A549 (cell line): Measurements from ENCODE around the gene SIK3. TPM values are rescaled to one million over a fixed set of nuclear protein-coding genes. Genes with fewer than 3 reads are reported as not detected.

Experiments
- ATAC-seq, 2 experiments: fragments of 200-7000 bp in 1 of 2; fragments of >200 bp in 1 of 2; cut with Nextera tagmentation in 1 of 2; cut with Tn5 transposase in 1 of 2; 3 replicates each; pipeline versions ENCODE4 v1.8.0 to v1.9.1; 2018 to 2020; ENCODE audit warnings: mild to moderate bottlenecking in 1 of 2, moderate library complexity in 1 of 2
- CTCF ChIA-PET: fragments of 300-600 bp; sonication (Branson Sonifier 250); formaldehyde crosslinking; extraction: SDS; loops from one replicate; lab custom pipeline; 2021; ENCODE audit warnings: antibody characterized with exemption, inconsistent platforms; lab: Yijun Ruan, JAX
- POLR2A ChIA-PET: fragments of 350-600 bp; formaldehyde crosslinking; extraction: SDS; loops from one replicate; lab custom pipeline; 2021; ENCODE audit warnings: antibody characterized with exemption, inconsistent platforms; lab: Yijun Ruan, JAX
- DNase-seq, 2 experiments: peaks; one replicate each; pipeline versions ENCODE4 v3.0.0 to v3.0.0-alpha.2; 2011 to 2016; ENCODE audit warnings: low read depth in 1 of 2, low spot score in 1 of 2
- FAIRE-seq: peaks from 2 replicates; lab custom pipeline; 2011; peaks lifted over from hg19 to GRCh38; lab: Jason Lieb, UNC
- H3K27ac ChIP-seq, 2 experiments: fragments of >200 bp; sonication (Bioruptor Twin); formaldehyde crosslinking; 3 replicates each; pipeline ENCODE4 v1.5.1; 2016 to 2017
- H3K4me1 ChIP-seq: fragments of >200 bp; sonication (Bioruptor Twin); formaldehyde crosslinking; 3 replicates; pipeline ENCODE4 v1.6.1; 2016
- H3K4me2 ChIP-seq: fragments of >200 bp; sonication (Bioruptor Twin); formaldehyde crosslinking; 3 replicates; pipeline ENCODE4 v1.6.1; 2016
- H3K4me3 ChIP-seq: fragments of >200 bp; sonication (Bioruptor Twin); formaldehyde crosslinking; 3 replicates; pipeline ENCODE4 v1.5.1; 2016
- H3K9me3 ChIP-seq: fragments of >200 bp; sonication (Bioruptor Twin); formaldehyde crosslinking; 3 replicates; pipeline ENCODE4 v1.6.1; 2016
- BHLHE40 ChIP-seq: IDR thresholded peaks from 2 replicates; pipeline ENCODE4 v1.6.1; 2012; ENCODE audit warnings: low read depth, low read length, inconsistent platforms
- CHD2 ChIP-seq: fragments of 150-350 bp; IDR thresholded peaks from 2 replicates; pipeline ENCODE4 v1.6.1; 2014; ENCODE audit warnings: low read length; ENCODE audit not compliant: partially characterized antibody
- CHD4 ChIP-seq: fragments of 200-600 bp; sonication (generic); IDR thresholded peaks from 2 replicates; pipeline ENCODE4 v1.6.1; 2016; ENCODE audit warnings: antibody characterized with exemption, mild to moderate bottlenecking, borderline replicate concordance
- ESRRA ChIP-seq: fragments of 150-350 bp; IDR thresholded peaks from 2 replicates; pipeline ENCODE4 v1.6.1; 2014; ENCODE audit warnings: mild to moderate bottlenecking, low read length, borderline replicate concordance
- GATA3 ChIP-seq: IDR thresholded peaks from 2 replicates; pipeline ENCODE4 v1.6.1; 2012; ENCODE audit warnings: borderline replicate concordance
- HOXB5 ChIP-seq: fragments of 250-450 bp; sonication (Bioruptor Pico); IDR thresholded peaks from 2 replicates; pipeline ENCODE4 v1.5.0; 2020; ENCODE audit warnings: mild to moderate bottlenecking, moderate library complexity
- JUN ChIP-seq, 2 experiments: fragments of >200 bp; sonication (Bioruptor Twin); formaldehyde crosslinking; IDR thresholded peaks; 2 replicates in 1 of 2; 3 replicates in 1 of 2; pipeline ENCODE4 v1.6.1; 2016 to 2017
- KDM1A ChIP-seq: fragments of 200-600 bp; sonication (generic); IDR thresholded peaks from 2 replicates; pipeline ENCODE4 v1.6.1; 2016; ENCODE audit warnings: low read depth, mild to moderate bottlenecking
- MAFK ChIP-seq: fragments of 450-650 bp; IDR thresholded peaks from 2 replicates; pipeline ENCODE4 v1.6.1; 2014; ENCODE audit not compliant: partially characterized antibody
- MAZ ChIP-seq: fragments of 150-350 bp; IDR thresholded peaks from 2 replicates; pipeline ENCODE4 v1.6.1; 2014; ENCODE audit warnings: antibody characterized with exemption, low read depth, low read length, borderline replicate concordance
- NPAS2 ChIP-seq: fragments of 250-450 bp; sonication (Bioruptor Pico); IDR thresholded peaks from 2 replicates; pipeline ENCODE4 v1.8.0; 2022; ENCODE audit warnings: mild to moderate bottlenecking, moderate library complexity, borderline replicate concordance
- NR3C1 ChIP-seq: fragments of >200 bp; sonication (Bioruptor Twin); formaldehyde crosslinking; IDR thresholded peaks from 3 replicates; pipeline ENCODE4 v1.6.1; 2017
- PHF8 ChIP-seq: fragments of 200-600 bp; sonication (generic); IDR thresholded peaks from 2 replicates; pipeline ENCODE4 v1.6.1; 2016; ENCODE audit warnings: low read depth, mild to moderate bottlenecking, antibody characterized with exemption, moderate library complexity, borderline replicate concordance
- POLR2AphosphoS2 ChIP-seq: conservative IDR thresholded peaks from 2 replicates; pipeline ENCODE4 v1.6.1; 2012; ENCODE audit warnings: low read length, improper control_type of control experiment, inconsistent platforms
- RARB ChIP-seq: fragments of 250-450 bp; sonication (Bioruptor Pico); IDR thresholded peaks from 2 replicates; pipeline ENCODE4 v1.8.0; 2021; ENCODE audit warnings: mild to moderate bottlenecking, moderate library complexity
- SREBF2 ChIP-seq: fragments of 450-650 bp; IDR thresholded peaks from 2 replicates; pipeline ENCODE4 v1.6.1; 2014; ENCODE audit warnings: mild to moderate bottlenecking, moderate library complexity
- TFCP2L1 ChIP-seq: fragments of 250-450 bp; sonication (Bioruptor Pico); IDR thresholded peaks from 2 replicates; pipeline ENCODE4 v1.5.0; 2021; ENCODE audit warnings: mild to moderate bottlenecking
- TP53 ChIP-seq: fragments of 250-450 bp; sonication (Bioruptor Pico); IDR thresholded peaks from 2 replicates; pipeline ENCODE4 v1.5.0; 2021; ENCODE audit warnings: mild to moderate bottlenecking, moderate library complexity
- ZC3H11A ChIP-seq: fragments of 450-650 bp; IDR thresholded peaks from 2 replicates; pipeline ENCODE4 v1.6.1; 2014; ENCODE audit warnings: antibody characterized with exemption, mild to moderate bottlenecking
- ZFP36 ChIP-seq: fragments of 450-650 bp; IDR thresholded peaks from 2 replicates; pipeline ENCODE4 v1.6.1; 2014; ENCODE audit warnings: borderline replicate concordance; ENCODE audit not compliant: partially characterized antibody
- ZNF302 ChIP-seq: fragments of 250-450 bp; sonication (Bioruptor Pico); IDR thresholded peaks from 2 replicates; pipeline ENCODE4 v1.9.0; 2021; ENCODE audit warnings: inconsistent platforms, mild to moderate bottlenecking, moderate library complexity
- ZSCAN20 ChIP-seq: fragments of 250-450 bp; sonication (Bioruptor Pico); IDR thresholded peaks from 2 replicates; pipeline ENCODE4 v1.8.0; 2022; ENCODE audit warnings: mild to moderate bottlenecking, moderate library complexity
- WGBS: methylation state at CpG from one replicate; pipeline ENCODE4 v1.1.6; 2017; ENCODE audit errors: missing lambda C conversion rate; 5-methylcytosine and 5-hydroxymethylcytosine counted together
- polyA plus RNA-seq, 4 experiments: library from polyadenylated mRNA; depleted of rRNA in 3 of 4; stranded (reverse); fragments of >200 nt; fragmentation: RNase III in 1 of 4; extraction: RNeasy Plus Mini Kit Qiagen cat#74134 plus additional on column Dnase treatment in 1 of 4; gene quantifications; 2 replicates in 3 of 4; 3 replicates in 1 of 4; pipeline ENCODE4 v1.2.3, GENCODE V29; 2011 to 2017
- TF ChIP-seq, protein P1 (sequence below): IDR thresholded peaks from 2 replicates; pipeline ENCODE4 v1.6.1; 2012; ENCODE audit warnings: low read depth, borderline replicate concordance
- TF ChIP-seq, protein P2 (sequence below): fragments of 450-650 bp; IDR thresholded peaks from 2 replicates; pipeline ENCODE4 v1.6.1; 2014; ENCODE audit warnings: antibody characterized with exemption
- TF ChIP-seq, protein P3 (sequence below): fragments of >200 bp; sonication (Bioruptor Twin); formaldehyde crosslinking; IDR thresholded peaks from 2 replicates; pipeline ENCODE4 v1.6.1; 2016
- TF ChIP-seq, protein P4 (sequence below): IDR thresholded peaks from 2 replicates; pipeline ENCODE4 v1.6.1; 2012

The SIK3 gene
- polyA plus RNA-seq, 2 of the 4 experiments (the other 2 are of a cell fraction) = 8.2 to 9.0 TPM

DNA sequence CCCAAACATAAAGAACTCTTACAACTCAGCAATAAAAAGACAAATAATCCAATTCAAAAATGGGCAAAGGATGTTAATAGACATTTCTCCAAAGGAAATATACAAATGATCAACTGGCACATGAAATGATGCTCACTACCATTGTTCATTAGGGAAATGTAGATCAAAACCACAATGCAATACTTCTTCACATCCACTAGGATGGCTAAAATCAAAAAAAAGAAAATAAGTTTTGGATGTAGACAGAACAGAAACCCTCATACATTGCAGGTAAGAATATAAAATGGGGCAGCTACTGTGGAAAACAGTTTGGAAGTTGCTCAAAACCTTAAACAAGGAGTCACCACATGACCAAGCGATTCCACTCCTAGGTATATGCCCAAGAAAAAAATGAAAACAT is 16.3 kb downstream of the SIK3 start:
- no peaks in the 10 kb centered on the region for H3K9me3 ChIP-seq
- 97% methylated on average over 1 of the region's 1 CpG for WGBS

DNA sequence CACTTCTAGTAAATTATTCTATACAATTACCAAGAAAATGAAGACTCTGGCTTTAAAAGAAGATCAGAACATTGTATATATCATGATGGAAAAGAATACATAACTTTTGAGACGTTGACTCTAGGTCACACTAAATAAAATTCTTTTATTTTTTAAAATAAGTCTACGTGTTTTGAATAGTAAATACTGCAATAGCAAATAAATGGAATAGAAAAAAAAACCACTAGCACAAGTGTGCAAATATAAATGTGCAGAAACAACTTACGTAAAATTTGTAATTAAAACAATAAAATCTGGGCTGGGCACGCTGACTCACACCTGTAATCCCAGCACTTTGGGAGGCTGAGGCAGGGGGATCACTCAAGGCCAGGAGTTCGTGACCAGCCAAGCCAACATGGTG is 17.9 kb downstream of the SIK3 start:
- FAIRE-seq (no peak), DNase-seq (no peak), ATAC-seq (no peak)
- POLR2A ChIA-PET = no interaction called here
- CTCF ChIA-PET = no interaction called here
- H3K9me3 ChIP-seq = no peaks in the 10 kb centered on the region
- TF ChIP-seq ZNF302 (CRISPR knock-in tag) (no peak), KDM1A (no peak), SREBF2 (no peak), NPAS2 (no peak), TFCP2L1 (CRISPR knock-in tag) (no peak), BHLHE40 (no peak), JUN (IDR thresholded peaks at IDR 0.05) (no peak), MAZ (no peak), ZSCAN20 (CRISPR knock-in tag) (no peak), HOXB5 (CRISPR knock-in tag) (no peak), CHD4 (no peak), PHF8 (no peak)
- TF ChIP-seq, protein P1, sequence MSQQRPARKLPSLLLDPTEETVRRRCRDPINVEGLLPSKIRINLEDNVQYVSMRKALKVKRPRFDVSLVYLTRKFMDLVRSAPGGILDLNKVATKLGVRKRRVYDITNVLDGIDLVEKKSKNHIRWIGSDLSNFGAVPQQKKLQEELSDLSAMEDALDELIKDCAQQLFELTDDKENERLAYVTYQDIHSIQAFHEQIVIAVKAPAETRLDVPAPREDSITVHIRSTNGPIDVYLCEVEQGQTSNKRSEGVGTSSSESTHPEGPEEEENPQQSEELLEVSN = no peak
- TF ChIP-seq, protein P2, sequence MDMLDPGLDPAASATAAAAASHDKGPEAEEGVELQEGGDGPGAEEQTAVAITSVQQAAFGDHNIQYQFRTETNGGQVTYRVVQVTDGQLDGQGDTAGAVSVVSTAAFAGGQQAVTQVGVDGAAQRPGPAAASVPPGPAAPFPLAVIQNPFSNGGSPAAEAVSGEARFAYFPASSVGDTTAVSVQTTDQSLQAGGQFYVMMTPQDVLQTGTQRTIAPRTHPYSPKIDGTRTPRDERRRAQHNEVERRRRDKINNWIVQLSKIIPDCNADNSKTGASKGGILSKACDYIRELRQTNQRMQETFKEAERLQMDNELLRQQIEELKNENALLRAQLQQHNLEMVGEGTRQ = no peak
- TF ChIP-seq, protein P3, sequence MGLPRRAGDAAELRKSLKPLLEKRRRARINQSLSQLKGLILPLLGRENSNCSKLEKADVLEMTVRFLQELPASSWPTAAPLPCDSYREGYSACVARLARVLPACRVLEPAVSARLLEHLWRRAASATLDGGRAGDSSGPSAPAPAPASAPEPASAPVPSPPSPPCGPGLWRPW = no peak
- H3K4me1 ChIP-seq = peaks cover 43% of the 10 kb centered on the region
- WGBS = 85% methylated on average over 5 of the region's 5 CpGs
- H3K4me2 ChIP-seq = no peak overlapping the region
- no peak overlapping the region for H3K27ac ChIP-seq
- no peak overlapping the region for H3K4me3 ChIP-seq

More for the DNA sequence above, 16.3 kb downstream of the SIK3 start:
- H3K4me2 ChIP-seq = no peak overlapping the region
- H3K4me1 ChIP-seq = peaks cover 46% of the 10 kb centered on the region
- H3K4me3 ChIP-seq = no peak overlapping the region
- TF ChIP-seq GATA3 (no peak), ESRRA (no peak)
- FAIRE-seq = no peak
- no peak for ATAC-seq
- no peak for DNase-seq
- no peak overlapping the region for H3K27ac ChIP-seq
- POLR2A ChIA-PET = no interaction called here
- CTCF ChIA-PET = interaction anchor here (0.9 kb wide), 1 partner anchor 17 kb away, joined by 3 read pairs; no protein-coding TSS in a partner anchor

DNA sequence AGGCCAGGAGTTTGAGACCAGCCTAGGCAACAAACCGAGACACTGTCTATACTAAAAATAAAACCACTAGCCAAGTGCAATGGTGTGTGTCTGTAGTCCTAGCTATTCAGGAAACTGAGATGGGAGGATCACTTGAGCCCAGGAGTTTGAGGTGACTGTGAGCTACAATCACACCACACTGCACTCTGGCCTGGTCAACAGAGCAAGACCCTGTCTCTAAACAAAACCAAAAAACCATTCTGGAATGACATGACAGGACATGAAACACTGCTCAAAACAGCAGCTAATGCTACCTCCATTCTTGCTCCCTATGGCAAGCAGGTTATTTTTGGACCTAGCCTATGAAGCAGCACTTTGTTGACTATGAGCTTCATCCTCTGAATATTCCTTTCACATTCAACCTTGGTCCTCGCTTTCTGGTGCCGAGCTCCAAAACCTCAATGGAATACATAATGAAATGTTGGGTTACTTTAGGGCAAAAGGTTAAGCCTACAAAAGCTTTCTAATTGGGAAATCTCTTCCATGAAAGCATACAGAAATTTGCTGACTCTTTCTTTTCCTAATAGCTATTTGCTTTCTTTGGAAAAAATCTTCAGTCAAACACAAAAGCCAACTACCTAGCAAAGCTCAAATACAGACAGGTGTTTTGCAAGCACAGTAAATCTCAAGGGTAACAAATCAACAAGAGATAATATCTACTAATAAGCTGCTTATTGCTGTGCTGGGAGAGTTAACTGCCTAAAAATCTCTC is 21.1 kb downstream of the SIK3 start:
- no peak for ATAC-seq
- FAIRE-seq = no peak
- TF ChIP-seq TP53 (CRISPR knock-in tag) (no peak), MAFK (peak; percentile 92)
- 81% methylated on average over 3 of the region's 3 CpGs for WGBS
- Histone ChIP-seq H3K27ac (peak overlapping the region in 1 of 2 experiments; percentile 58; a peak in 4 of 6 replicates), H3K4me2 (peak overlapping the region; percentile 37; the same call in 2 of the 3 replicates), H3K4me1 (peaks cover 43% of the 10 kb centered on the region), H3K9me3 (no peaks in the 10 kb centered on the region), H3K4me3 (no peak overlapping the region)
- DNase-seq = no peak
- ChIA-PET CTCF (interaction anchor here (0.9 to 1.3 kb wide), 2 partner anchors 29 to 197 kb away, joined by 3 to 4 read pairs; no protein-coding TSS in a partner anchor), POLR2A (no interaction called here)

DNA sequence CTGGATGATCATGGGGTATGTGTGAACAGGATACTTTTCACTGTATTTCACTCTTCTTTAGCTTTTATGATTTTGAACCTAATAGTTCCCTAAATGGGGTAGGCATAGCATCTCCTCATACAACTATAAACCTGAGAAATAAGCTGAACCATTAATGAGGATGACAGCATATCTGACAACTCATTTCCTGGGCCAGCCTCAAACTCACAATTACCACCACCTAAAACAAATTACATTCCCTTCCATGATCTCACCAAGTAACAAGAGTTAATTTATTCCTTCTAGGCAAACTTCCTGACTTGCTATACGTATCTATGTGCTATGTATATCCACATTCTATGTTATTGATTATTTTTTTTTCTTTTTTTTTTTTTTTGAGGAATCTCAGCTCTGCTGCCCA is 23.0 kb downstream of the SIK3 start:
- DNase-seq = no peak
- no peak overlapping the region for H3K27ac ChIP-seq
- peaks cover 60% of the 10 kb centered on the region for H3K4me1 ChIP-seq
- ChIA-PET CTCF (no interaction called here), POLR2A (interaction anchor here (0.6 kb wide), 1 partner anchor 12 kb away, joined by 3 read pairs; no protein-coding TSS in a partner anchor)
- H3K4me2 ChIP-seq = no peak overlapping the region
- no peaks in the 10 kb centered on the region for H3K9me3 ChIP-seq
- no peak for ATAC-seq
- FAIRE-seq = no peak
- no peak overlapping the region for H3K4me3 ChIP-seq
- WGBS = 91% methylated on average over 1 of the region's 1 CpG
- TF ChIP-seq ZC3H11A (no peak), POLR2AphosphoS2 (no peak), NR3C1 (no peak), ZNF302 (CRISPR knock-in tag) (no peak), NPAS2 (no peak), RARB (CRISPR knock-in tag) (no peak), CHD2 (no peak), ZFP36 (no peak)
- TF ChIP-seq, protein P4, sequence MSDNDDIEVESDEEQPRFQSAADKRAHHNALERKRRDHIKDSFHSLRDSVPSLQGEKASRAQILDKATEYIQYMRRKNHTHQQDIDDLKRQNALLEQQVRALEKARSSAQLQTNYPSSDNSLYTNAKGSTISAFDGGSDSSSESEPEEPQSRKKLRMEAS = no peak
